GM12878 (cell line): ENCODE data around the gene ANKRD31.

Source experiments
- CTCF ChIP-seq, 3 experiments: IDR thresholded peaks in 2 of 3; conservative IDR thresholded peaks in 1 of 3; 2 replicates each; pipeline ENCODE4 v1.5.1; 2011; ENCODE audit warnings: low read depth in 3 of 3, low read length in 3 of 3, mild to moderate bottlenecking in 3 of 3, control low read depth in 2 of 3, moderate library complexity in 2 of 3, inconsistent platforms in 1 of 3, mixed read lengths in 1 of 3; ENCODE audit not compliant: control insufficient read depth in 2 of 3, insufficient read depth in 1 of 3; ENCODE audit errors: extremely low read depth in 1 of 3
- EGR1 ChIP-seq, 2 experiments: IDR thresholded peaks; 1 replicate in 1 of 2; 2 replicates in 1 of 2; pipeline ENCODE4 v1.6.1; 2011 to 2012; ENCODE audit warnings: low read depth in 2 of 2, low read length in 2 of 2, borderline replicate concordance in 1 of 2, mild to moderate bottlenecking in 1 of 2, moderate library complexity in 1 of 2
- ESRRA ChIP-seq: IDR thresholded peaks from 2 replicates; pipeline ENCODE4 v1.6.1; 2012; ENCODE audit warnings: mild to moderate bottlenecking, low read length, improper control_type of control experiment
- EZH2 ChIP-seq: IDR thresholded peaks from 2 replicates; pipeline ENCODE4 v1.6.1; 2012; ENCODE audit warnings: low read depth, mild to moderate bottlenecking, control low read depth, inconsistent platforms, low read length, borderline replicate concordance; ENCODE audit not compliant: control insufficient read depth
- MAX ChIP-seq: IDR thresholded peaks from 2 replicates; pipeline ENCODE4 v1.6.1; 2012; ENCODE audit warnings: low read depth, low read length, improper control_type of control experiment
- POLR2A ChIP-seq: IDR thresholded peaks from 2 replicates; pipeline ENCODE4 v1.6.1; 2011; ENCODE audit warnings: low read depth, mild to moderate bottlenecking, low read length
- SIN3A ChIP-seq: IDR thresholded peaks from 2 replicates; pipeline ENCODE4 v1.6.1; 2012; ENCODE audit warnings: low read depth, low read length, improper control_type of control experiment
- SPI1 ChIP-seq: IDR thresholded peaks from 2 replicates; pipeline ENCODE4 v1.6.1; 2011; ENCODE audit warnings: low read depth, mild to moderate bottlenecking, low read length, moderate library complexity, borderline replicate concordance; ENCODE audit not compliant: insufficient read depth
- TAF1 ChIP-seq: IDR thresholded peaks from 2 replicates; pipeline ENCODE4 v1.6.1; 2011; ENCODE audit warnings: mild to moderate bottlenecking, low read depth, low read length, borderline replicate concordance

- TF ChIP-seq POLR2A (no peak), SIN3A (no peak), CTCF (IDR thresholded peaks at IDR 0.05 in 2 of 3, conservative IDR thresholded peaks at IDR 0.05 in 1 of 3; ENCODE audit: control insufficient read depth in 2 of 3, extremely low read depth in 1 of 3, insufficient read depth in 1 of 3, low read depth in 3 of 3, low read length in 3 of 3) (no peak), EZH2 (no peak), ESRRA (no peak), MAX (no peak), TAF1 (no peak), SPI1 (no peak), EGR1 (IDR thresholded peaks at IDR 0.05; ENCODE audit: borderline replicate concordance in 1 of 2, low read depth in 2 of 2, low read length in 2 of 2) (no peak)
Observed at GRCh38 chr5:75052192-75053053, 184.3 kb downstream of the ANKRD31 start, which contains the start of gene GCNT4.
